Right lobe of liver (tissue), 4 donors: ENCODE data around the gene KBTBD3.

Experiments used
- CTCF ChIP-seq, 4 donors: fragments of 200-600 bp in 3 of 4; fragments of 450-650 bp in 1 of 4; IDR thresholded peaks; one replicate each; pipeline versions ENCODE4 v1.5.1 to v1.8.0; 2016 to 2022; ENCODE audit warnings: antibody characterized with exemption in 4 of 4, mild to moderate bottlenecking in 2 of 4
- POLR2A ChIP-seq: fragments of 450-650 bp; IDR thresholded peaks from one replicate; pipeline ENCODE4 v1.6.1; 2017; ENCODE audit warnings: antibody characterized with exemption, mild to moderate bottlenecking
- donor health status: DM: no; HTN: no; CAD: no.
- donor health status: DM: no; HTN: no; CAD: no.
- donor health status: DM: no; HTN: yes; CAD: no.

GRCh38 chr11:106017093-106017492, 60.1 kb downstream of the KBTBD3 start:
- TF ChIP-seq POLR2A = no peak
- no peak for TF ChIP-seq CTCF (IDR thresholded peaks at IDR 0.05)
